ENCODE results near the gene STON2.

The STON2 gene

GRCh38 chr14:81219759-81220579 lies 180.2 kb downstream of the STON2 start (continued):
- TF ChIP-seq CREB5 (CRISPR knock-in tag; IDR thresholded peaks at IDR 0.05; ENCODE audit: low read depth): no peak
- TF ChIP-seq SNAI2 (CRISPR knock-in tag; IDR thresholded peaks at IDR 0.05): no peak
- TF ChIP-seq ZNF8 (CRISPR knock-in tag; IDR thresholded peaks at IDR 0.05): no peak

- peak; percentile 85 for ATAC-seq
- TF ChIP-seq ZNF8 (CRISPR knock-in tag; IDR thresholded peaks at IDR 0.05) (peak; percentile 39; the same call in 1 of the 2 replicates), ARNTL (CRISPR knock-in tag; IDR thresholded peaks at IDR 0.05; ENCODE audit: borderline replicate concordance, low read depth) (no peak), CREB5 (CRISPR knock-in tag; IDR thresholded peaks at IDR 0.05; ENCODE audit: low read depth) (no peak), ZFP30 (CRISPR knock-in tag; IDR thresholded peaks at IDR 0.05) (peak; percentile 7; the same call in 1 of the 2 replicates), POU6F1 (CRISPR knock-in tag; IDR thresholded peaks at IDR 0.05; ENCODE audit: borderline replicate concordance, low read depth) (no peak), ZFP3 (CRISPR knock-in tag; IDR thresholded peaks at IDR 0.05) (no peak), SNAI2 (CRISPR knock-in tag; IDR thresholded peaks at IDR 0.05) (peak; percentile 53; the same call in 1 of the 2 replicates), ZNF70 (CRISPR knock-in tag; IDR thresholded peaks at IDR 0.05) (no peak), PPARA (CRISPR knock-in tag; IDR thresholded peaks at IDR 0.05; ENCODE audit: borderline replicate concordance) (no peak), TOX (CRISPR knock-in tag; IDR thresholded peaks at IDR 0.05; ENCODE audit: borderline replicate concordance) (peak; percentile 29; the same call in 1 of the 2 replicates), ZNF565 (CRISPR knock-in tag; conservative IDR thresholded peaks at IDR 0.05; ENCODE audit: low read depth) (no peak), TSHZ2 (CRISPR knock-in tag; IDR thresholded peaks at IDR 0.05) (no peak), RARB (CRISPR knock-in tag; IDR thresholded peaks at IDR 0.05) (0 out of 2 replicates have a peak, but pooled peaks have one; percentile 61), ZC3H10 (CRISPR knock-in tag; IDR thresholded peaks at IDR 0.05) (0 out of 2 replicates have a peak, but pooled peaks have one; percentile 28), CSDC2 (CRISPR knock-in tag; IDR thresholded peaks at IDR 0.05) (no peak), ESRRG (CRISPR knock-in tag; IDR thresholded peaks at IDR 0.05) (0 out of 2 replicates have a peak, but pooled peaks have one; percentile 45), GLIS3 (CRISPR knock-in tag; IDR thresholded peaks at IDR 0.05) (no peak), BACH2 (CRISPR knock-in tag; IDR thresholded peaks at IDR 0.05; ENCODE audit: borderline replicate concordance) (no peak), ISL1 (CRISPR knock-in tag; IDR thresholded peaks at IDR 0.05) (no peak), PATZ1 (CRISPR knock-in tag; IDR thresholded peaks at IDR 0.05; ENCODE audit: borderline replicate concordance) (no peak), OSR1 (CRISPR knock-in tag; IDR thresholded peaks at IDR 0.05) (no peak), TCF4 (CRISPR knock-in tag; IDR thresholded peaks at IDR 0.05; ENCODE audit: borderline replicate concordance) (no peak), CSRNP3 (CRISPR knock-in tag; IDR thresholded peaks at IDR 0.05) (0 out of 2 replicates have a peak, but pooled peaks have one; percentile 32)
Observed at GRCh38 chr14:81219210-81219758, 180.8 kb downstream of the STON2 start.

Measured in SK-N-SH treated with all-trans-retinoic acid at 6 μM for 48 hours (cell line).